HuH-7.5 (cell line): Measurements from ENCODE around the gene MLH1.
"Not testable (repeated sequence)": the region's sequence is repeated elsewhere in the genome, so short reads cannot be mapped to it uniquely, and the experiment has no call there.

ENCODE experiments used
- DNase-seq: peaks from one replicate; pipeline ENCODE4 v3.0.0; 2011; ENCODE audit warnings: low spot score

The MLH1 gene

DNA sequence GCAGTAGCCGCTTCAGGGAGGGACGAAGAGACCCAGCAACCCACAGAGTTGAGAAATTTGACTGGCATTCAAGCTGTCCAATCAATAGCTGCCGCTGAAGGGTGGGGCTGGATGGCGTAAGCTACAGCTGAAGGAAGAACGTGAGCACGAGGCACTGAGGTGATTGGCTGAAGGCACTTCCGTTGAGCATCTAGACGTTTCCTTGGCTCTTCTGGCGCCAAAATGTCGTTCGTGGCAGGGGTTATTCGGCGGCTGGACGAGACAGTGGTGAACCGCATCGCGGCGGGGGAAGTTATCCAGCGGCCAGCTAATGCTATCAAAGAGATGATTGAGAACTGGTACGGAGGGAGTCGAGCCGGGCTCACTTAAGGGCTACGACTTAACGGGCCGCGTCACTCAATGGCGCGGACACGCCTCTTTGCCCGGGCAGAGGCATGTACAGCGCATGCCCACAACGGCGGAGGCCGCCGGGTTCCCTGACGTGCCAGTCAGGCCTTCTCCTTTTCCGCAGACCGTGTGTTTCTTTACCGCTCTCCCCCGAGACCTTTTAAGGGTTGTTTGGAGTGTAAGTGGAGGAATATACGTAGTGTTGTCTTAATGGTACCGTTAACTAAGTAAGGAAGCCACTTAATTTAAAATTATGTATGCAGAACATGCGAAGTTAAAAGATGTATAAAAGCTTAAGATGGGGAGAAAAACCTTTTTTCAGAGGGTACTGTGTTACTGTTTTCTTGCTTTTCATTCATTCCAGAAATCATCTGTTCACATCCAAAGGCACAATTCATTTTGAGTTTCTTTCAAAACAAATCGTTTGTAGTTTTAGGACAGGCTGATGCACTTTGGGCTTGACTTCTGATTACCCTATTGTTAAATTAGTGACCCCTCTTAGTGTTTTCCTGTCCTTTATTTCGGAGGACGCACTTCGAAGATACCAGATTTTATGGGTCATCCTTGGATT, at the start of gene MLH1:
Gene MLH1 (plus strand): TSS at position 193 of the 958 bp plus-strand sequence. CDS start 30 bp downstream, at position 223.
- DNase-seq, result peak; percentile 79

GRCh38 chr3:36943601-36944000, 49.7 kb upstream of the MLH1 start:
- DNase-seq, result no peak

DNA sequence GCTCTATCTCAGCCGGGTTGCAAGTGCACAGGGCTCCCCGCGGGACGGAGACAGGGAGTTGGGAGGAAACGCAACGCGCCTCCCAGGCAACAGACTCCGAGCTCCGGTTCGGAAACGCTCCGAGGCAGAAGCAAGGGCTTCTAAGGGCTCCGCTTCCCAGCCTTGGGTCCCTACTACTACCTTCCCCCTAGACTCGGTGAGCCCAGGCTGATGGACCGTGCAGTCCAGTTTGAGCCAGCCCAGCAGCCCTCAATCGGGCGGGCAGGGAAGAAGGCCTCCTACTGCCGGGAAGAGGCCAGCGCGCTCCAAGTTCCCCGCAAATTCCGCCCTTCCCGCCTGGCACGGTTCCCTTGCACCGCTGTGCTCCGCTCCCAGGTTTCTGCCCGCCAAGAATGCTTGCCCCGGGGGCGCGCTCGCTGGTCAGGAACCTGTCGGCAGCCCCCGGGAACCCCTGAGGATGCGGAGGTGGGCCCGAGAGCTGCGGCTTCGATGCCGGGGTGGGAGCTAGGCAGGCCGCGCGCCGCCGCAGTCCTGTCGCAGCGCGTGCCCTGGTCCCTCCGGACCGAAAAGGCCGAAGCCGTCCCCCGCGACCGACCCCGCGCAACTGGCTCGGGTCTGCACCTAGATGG, 49.2 kb upstream of the MLH1 start:
- peak; percentile 71 for DNase-seq

DNA sequence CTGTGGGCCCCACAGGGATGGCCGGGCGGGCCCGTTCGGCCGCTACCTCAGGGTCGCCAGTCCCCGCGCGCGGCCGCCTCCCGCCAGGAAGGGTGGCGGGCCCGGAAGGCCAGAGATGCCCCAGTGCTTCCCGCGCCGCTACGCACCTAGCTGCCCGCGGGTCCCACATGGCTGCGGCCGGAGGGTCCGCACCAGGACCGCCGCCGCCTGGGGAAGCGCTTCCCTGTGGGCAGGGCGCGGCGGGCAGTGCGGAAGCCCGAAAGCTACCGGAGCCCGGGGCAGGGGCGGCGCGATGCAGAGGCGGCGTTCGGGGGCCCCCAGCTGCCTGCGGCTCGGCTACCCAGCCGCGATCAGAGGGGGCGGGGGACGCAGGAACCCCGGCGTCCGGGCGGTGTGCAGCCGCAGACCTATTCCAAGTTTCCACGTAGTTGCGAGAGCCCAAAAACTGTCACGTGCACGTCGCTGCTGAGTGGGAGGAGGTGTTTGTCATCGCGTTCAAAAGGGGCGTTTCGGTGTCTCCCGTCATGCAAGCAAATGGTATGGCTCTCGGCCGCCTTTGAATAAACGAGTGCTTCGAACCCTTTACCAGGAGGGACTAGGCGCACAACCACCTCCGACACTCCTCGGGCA, 48.6 kb upstream of the MLH1 start, which contains the start of gene TRANK1:
Gene TRANK1 (minus strand): TSS at position 414 of the 630 bp plus-strand sequence. CDS start 245 bp downstream, at position 169.
- DNase-seq, result peak; percentile 47

DNA sequence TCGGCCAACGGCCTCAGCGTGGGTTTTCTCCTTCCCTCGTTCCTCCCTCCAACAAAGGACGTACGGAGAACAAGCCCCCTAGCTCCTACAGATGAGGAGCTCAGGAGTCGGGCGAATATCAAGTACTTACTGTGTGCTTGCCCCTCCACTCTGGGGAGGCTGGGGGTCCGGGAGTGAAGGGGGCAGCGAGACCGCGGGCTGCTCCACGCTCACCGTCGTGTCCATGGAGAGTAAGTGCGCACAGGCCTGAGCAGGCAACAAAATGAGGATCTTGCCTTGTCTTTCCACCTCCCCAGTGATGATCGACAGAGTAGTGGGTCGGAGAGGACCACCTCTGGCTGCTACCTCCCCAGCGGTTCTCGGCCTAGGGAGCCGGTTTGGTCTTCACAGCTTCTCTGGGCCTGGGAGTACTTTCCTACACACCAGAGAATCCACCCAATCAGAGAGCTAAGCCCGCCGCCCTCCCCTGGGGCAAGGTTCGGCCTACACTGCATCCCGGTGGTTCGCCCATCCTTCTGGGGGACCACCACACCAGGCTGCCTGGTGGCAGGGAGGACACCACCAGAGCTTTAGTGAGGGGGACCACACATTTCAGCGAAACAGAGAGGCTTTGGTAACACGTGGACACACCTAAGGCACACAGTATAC, 47.9 kb upstream of the MLH1 start:
- no peak for DNase-seq

DNA sequence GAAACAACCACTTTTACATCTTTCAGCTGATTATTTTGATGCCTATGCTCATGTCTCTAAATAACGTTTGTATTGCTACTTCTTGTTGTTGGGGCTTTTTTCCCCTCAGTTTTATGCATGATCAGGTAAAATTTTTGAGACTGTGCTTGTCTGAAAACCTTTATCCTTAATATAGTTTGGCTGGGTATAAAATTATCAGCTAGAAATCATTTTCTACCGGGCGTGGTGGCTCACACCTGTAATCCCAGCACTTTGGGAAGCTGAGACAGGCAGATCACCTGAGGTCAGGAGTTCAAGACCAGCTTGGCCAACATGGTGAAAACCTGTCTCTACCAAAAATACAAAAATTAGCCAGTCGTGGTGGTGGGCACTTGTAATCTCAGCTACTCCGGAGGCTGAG, 45.5 kb upstream of the MLH1 start:
- not testable (repeated sequence) for DNase-seq

DNA sequence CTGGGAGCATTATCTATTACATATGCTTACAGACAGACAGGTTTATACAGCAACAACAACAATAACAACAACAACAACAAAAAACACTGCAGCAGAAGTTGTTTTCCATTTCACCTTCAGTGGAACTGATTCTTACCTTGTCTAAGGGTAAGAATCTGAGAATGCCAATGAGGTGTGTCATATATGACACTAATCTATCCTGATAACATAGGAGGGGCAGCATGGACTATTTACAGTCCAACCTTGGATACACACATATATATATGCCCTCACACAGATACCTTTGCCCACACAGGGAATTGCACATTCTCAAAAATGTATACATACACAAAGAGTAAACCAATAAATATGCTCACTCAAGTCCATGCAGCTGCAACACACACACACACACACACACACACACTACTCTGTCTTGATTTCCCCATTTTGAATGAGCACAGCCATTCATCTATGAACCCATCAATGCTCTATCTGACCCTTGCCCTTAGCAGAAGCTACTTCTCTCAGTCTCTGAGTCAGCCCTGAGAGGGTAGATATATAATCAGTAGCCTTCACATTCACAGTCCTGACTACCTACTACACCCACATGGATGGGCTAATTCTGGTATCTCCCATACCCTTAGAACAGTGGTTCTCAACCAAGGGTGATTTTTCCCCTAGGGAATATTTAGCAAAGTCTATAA, 38.7 kb upstream of the MLH1 start:
- DNase-seq, result no peak

DNA sequence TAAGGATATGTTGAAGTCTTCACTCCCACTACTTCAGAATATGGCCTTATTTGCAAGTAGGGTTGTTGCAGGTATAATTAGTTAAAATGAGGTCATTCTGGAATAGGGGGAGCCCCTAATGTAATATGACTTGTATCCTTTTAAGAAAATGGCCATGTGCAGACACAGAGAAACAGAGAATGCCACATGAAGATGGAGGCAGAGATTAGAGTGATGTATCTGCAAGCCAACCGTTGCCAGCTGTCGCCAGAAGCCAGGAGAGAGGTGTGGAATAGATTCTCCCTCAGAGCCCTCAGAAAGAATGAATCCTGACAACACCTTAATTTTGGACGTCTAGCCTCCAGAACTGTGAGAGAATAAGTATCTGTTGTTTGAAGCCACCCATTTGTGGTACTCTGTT, 37.2 kb upstream of the MLH1 start:
- DNase-seq, result no peak

DNA sequence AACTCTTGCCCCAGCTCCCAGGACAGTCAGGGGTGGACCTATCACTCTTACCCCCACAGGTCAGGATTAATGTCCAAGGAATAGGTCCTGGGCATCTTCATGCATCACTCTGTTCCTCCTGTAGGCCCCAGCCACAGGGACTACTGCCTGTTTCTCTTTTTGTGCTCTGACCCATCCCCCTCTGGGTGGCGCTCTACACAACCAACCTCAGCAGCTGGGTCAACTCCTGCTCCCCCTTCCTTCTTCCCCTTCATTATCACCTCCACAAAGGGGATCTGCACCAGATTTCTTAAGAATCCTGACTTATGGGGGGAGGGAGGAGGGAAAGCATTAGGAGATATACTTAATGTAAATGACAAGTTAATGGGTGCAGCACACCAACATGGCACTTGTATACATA, 36.3 kb upstream of the MLH1 start:
- no peak for DNase-seq

DNA sequence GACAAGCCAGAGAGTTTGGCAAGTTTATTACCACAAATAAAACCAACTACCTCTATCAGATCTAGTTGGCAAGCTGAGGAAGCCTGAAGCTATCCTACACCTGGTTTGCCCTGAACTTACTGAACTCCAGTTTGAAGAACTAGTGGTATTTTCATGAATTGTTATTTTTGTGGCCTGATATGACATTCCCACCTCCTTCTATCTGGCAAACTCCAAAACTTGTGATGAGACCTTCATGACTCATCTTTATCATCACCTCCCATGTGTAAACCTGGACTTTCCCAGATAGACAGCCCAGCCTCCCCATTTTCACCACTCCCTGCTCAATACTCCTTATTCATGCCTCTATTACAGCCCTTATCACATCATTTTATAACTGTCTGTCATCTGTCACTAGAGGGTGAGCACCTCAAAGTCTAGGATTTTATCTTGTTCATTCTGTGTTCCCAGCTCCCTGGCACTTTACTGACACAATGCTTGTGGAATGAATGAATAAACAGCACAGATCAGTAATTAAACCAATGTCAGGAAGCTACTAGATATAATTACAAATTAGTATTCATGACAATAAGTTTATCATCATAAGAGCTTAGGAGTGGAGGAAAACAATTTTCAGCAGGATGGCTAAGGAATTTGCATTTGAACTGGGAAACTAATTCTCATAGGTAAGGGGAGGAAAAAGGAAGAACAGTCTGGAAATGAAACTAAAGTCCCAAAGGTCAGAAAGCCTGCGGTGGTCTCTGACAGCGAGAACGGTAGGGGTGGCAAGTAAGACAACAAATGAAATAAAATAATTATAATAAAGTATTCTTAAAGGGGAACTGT, 35.2 kb upstream of the MLH1 start:
- no peak for DNase-seq

GRCh38 chr3:36959821-36960220, 33.5 kb upstream of the MLH1 start:
- DNase-seq, result no peak

DNA sequence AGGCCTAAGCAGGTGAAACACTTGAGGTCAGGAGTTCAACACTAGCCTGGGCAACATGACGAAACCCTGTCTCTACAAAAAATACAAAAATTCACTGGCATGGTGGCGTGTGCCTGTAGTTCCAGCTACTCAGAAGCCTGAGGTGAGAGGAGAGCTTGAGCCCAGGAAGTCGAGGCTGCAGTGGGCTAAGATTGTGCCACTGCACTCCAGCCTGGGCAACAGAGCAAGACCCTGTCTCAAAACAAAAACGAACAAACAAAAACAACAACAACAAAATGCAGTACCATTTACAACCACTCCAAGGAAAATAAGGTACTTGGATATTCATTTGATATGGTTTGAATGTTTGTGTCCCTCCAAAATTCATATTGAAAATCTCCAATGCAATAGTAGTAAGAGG, 32.8 kb upstream of the MLH1 start:
- no peak for DNase-seq

DNA sequence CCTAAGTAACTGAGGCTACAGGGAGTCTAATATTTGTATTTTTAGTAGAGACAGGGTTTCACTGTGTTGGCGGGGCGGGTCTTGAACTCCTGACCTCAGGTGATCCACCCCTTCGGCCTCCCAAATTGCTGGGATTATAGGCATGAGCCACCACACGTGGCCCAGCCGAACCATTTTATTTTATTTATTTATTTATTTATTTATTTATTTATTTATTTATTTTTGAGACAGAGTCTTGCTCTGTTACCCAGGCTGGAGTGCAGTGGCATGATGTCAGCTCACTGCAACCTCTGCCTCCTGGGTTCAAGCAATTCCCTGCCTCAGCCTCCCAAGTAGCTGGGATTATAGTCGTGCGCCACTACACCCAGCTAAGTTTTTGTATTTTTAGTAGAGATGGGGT, 30.3 kb upstream of the MLH1 start:
- DNase-seq, result not testable (repeated sequence)

GRCh38 chr3:36964331-36964730, 29.0 kb upstream of the MLH1 start:
- DNase-seq, result no peak

- no peak for DNase-seq
Observed at GRCh38 chr3:36964817-36965216, 28.5 kb upstream of the MLH1 start.

GRCh38 chr3:36965440-36965839, 27.9 kb upstream of the MLH1 start:
- no peak for DNase-seq

DNA sequence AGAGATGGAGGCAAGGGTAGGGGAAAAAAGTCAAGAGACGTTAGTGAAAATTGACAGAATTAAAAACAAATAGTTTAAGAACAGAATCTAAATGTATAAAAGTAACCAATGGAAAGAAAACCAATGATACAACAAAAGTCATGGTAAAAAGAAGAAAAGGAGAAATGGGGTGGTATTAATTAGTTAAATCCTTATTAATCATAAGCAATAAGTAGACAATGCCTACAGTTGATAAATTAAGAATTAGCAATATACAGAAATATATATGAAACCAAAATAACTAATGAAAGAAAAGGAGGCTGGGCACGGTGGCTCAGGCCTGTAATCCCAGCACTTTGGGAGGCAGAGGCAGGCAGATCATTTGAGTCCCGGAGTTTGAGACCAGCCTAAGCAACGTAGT, 24.2 kb upstream of the MLH1 start:
- no peak for DNase-seq

GRCh38 chr3:36969540-36970432, 23.5 kb upstream of the MLH1 start:
- no peak for DNase-seq

- no peak for DNase-seq
Observed at GRCh38 chr3:36972163-36972562, 21.2 kb upstream of the MLH1 start.

DNA sequence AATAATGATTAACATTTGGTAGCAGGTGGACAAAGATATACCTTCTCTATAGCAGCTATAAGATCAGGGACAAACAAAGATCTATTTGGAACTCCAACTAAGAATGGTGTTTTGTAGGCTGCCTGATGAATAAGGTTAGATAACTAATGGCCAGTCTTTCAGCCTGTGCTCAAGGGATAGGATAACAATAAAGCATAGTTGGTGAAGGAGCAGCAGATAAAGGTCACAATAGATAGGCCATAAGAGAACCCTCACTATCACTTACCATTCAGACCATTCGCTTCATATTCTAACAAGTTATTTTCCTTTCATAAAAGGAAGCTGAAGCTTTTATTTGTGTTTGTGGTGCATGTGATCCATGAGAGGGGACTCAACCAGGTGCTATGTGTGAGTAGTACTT, 20.2 kb upstream of the MLH1 start:
- no peak for DNase-seq
